RWPE1 (cell line): Measurements from ENCODE around the gene POLG.

Experiments used
- CTCF ChIA-PET: fragments of 350-600 bp; sonication (Branson Sonifier 250); formaldehyde crosslinking; extraction: SDS; loops from one replicate; lab custom pipeline; 2021; lab: Yijun Ruan, JAX
- POLR2A ChIA-PET: fragments of 400-600 bp; formaldehyde crosslinking; extraction: SDS; loops from one replicate; lab custom pipeline; 2020; ENCODE audit warnings: antibody characterized with exemption; ENCODE audit not compliant: low non-redundant PET; lab: Yijun Ruan, JAX
- DNase-seq: peaks from one replicate; pipeline ENCODE4 v3.0.0; 2012; ENCODE audit warnings: low spot score
- H3K27ac ChIP-seq: fragments of 450-650 bp; 2 replicates; pipeline ENCODE4 v1.5.1; 2017
- TF ChIP-seq, protein P1 (sequence below): fragments of 450-650 bp; conservative IDR thresholded peaks from 2 replicates; pipeline ENCODE4 v1.5.1; 2017; ENCODE audit warnings: low read depth, mild to moderate bottlenecking

POLG gene

DNA sequence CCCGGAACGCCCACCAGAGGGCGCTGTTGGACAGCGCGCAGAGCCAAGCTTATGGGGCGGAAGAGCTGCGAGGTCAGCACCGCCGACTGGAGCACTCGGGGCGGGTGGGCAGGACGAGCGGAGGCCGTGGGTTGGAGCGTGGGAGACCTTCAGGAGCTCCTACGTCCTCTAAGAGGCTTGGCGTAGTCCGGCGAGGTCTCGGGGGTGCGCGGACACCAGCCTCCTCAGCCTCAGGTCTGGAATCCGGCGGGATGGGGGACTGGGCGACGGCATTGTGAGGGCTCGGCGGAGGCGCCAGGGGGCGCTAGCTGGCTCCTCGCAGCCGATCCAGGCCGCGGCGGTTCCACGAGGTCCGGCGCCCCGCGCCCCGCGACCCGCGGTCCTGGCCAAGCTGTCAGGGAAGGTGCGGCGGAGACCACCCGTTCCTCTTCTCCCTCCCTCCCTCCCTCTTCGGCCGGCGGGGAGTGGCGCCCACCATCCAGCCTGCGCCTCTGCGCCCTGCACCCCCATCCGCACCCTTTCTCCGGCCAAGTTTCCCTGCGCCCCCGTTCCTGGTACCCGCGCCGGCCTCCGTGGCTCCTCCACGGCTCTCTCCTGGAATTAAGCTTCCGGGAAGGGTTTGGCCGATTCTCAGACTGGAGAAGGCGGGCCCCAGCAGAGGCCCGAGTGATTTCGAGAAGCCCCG, 24.3 kb upstream of the POLG start:
- H3K27ac ChIP-seq: no peak overlapping the region
- ChIA-PET POLR2A (no interaction called here), CTCF (interaction anchor here (0.5 to 4.2 kb wide), 47 partner anchors 9 to 832 kb away, joined by 3 to 84 read pairs (median 6); no protein-coding TSS in a partner anchor)
- TF ChIP-seq, protein P1, sequence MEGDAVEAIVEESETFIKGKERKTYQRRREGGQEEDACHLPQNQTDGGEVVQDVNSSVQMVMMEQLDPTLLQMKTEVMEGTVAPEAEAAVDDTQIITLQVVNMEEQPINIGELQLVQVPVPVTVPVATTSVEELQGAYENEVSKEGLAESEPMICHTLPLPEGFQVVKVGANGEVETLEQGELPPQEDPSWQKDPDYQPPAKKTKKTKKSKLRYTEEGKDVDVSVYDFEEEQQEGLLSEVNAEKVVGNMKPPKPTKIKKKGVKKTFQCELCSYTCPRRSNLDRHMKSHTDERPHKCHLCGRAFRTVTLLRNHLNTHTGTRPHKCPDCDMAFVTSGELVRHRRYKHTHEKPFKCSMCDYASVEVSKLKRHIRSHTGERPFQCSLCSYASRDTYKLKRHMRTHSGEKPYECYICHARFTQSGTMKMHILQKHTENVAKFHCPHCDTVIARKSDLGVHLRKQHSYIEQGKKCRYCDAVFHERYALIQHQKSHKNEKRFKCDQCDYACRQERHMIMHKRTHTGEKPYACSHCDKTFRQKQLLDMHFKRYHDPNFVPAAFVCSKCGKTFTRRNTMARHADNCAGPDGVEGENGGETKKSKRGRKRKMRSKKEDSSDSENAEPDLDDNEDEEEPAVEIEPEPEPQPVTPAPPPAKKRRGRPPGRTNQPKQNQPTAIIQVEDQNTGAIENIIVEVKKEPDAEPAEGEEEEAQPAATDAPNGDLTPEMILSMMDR: peak; percentile 99
- DNase-seq: peak; percentile 84

DNA sequence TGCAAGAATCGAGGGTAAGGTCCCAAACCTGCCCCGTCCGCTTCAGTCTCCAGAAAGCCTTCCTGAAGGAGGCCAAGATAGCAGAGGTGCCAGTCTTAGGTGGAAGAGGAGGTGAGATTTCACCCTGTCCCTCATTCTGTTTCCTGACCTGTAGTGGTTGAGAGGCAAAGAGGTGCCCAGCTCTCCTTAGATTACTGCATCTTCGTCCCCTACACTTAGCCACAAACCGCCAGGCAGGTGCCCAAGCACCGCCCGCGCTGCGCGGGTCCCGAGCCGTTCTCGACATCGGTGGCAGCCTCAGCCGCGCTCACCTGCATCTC, 23.8 kb upstream of the POLG start:
- H3K27ac ChIP-seq: no peak overlapping the region
- ChIA-PET CTCF (interaction anchor here (0.6 to 4.2 kb wide), 38 partner anchors 8 to 159 kb away, joined by 3 to 84 read pairs (median 6); no protein-coding TSS in a partner anchor), POLR2A (no interaction called here)
- peak; percentile 84 for DNase-seq
- TF ChIP-seq, protein P1: no peak

DNA sequence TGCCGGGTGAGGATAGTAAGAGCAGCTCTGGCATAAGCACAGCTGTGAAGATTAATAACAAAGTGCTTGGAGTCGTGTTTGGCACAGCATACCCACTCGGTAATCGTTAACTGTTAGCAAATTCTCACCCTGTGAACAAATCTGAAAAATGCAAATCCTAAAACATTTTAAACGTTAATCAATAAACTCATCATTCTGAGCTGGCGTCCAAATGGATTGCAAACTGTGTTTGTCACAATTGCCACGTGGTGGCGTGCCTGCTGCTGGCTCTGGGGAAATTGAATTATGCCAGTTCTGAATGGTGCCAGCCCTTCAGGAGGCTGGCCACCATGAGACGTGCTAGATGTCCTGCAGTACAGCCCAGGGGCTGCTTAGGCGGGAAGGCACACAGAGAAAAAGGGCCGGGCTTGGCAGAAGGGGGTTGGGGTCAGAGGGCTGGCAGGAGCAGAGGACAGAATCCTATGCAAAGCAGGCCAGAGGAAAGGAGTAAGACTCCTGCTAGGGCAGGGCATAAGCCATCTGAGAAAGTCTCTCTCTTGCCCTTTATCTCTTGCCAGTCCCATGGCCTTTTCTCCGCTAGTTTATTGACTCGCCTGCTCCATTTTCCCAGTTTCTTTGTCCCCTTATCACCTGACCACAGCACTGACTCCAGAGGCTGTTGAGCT, 22.1 kb upstream of the POLG start:
- ChIA-PET POLR2A (no interaction called here), CTCF (interaction anchor here (0.7 to 4.2 kb wide), 14 partner anchors 11 to 410 kb away, joined by 3 to 84 read pairs (median 4); no protein-coding TSS in a partner anchor)

DNA sequence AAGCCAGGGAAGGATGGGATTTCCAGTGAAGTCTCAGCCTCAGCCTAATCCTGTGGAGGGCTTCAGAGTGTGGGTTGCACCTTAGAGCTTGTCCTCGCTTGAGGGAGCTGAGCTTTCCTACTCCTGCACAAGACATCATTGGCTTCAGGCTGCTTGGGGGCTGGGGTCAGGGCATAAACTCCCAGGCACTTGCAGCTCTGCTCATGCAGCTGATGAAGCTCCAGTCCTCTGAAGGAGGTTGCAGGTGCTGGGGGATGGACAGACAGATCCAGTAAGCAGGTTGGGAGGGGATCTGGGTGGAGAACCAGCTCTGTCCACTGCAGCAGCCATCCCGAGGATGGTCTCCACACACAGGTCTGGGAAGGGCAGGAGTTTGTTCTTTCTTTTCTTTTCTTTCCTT, 19.4 kb upstream of the POLG start:
- POLR2A ChIA-PET: no interaction called here
- H3K27ac ChIP-seq: no peak overlapping the region
- TF ChIP-seq, protein P1: no peak
- CTCF ChIA-PET: no interaction called here
- no peak for DNase-seq

More for the DNA sequence above, 22.1 kb upstream of the POLG start:
- DNase-seq: no peak
- H3K27ac ChIP-seq: no peak overlapping the region
- TF ChIP-seq, protein P1: peak; percentile 79

DNA sequence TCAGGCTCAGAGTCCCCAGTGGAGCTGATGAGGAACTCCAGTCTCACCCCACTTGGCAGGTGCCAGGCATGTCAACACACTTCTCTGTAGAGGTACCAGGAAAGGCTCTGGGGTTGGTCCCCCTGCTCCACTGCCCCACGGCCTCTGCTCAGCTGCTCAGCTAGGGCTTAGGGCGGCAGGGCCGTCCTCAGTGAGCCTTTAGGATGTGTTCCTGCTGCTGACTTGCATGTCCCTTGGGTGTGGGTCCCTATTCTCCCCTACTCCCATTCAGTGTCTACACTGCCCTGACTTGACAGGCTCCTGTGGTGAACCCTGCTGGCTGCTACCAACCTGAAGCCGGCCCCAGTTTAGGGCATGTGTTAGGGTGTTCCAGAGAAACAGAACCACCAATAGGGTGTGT, 17.9 kb upstream of the POLG start:
- CTCF ChIA-PET: interaction anchor here (0.6 kb wide), 1 partner anchor 62 kb away, joined by 3 read pairs; no protein-coding TSS in a partner anchor
- H3K27ac ChIP-seq: no peak overlapping the region
- POLR2A ChIA-PET: no interaction called here
- no peak for DNase-seq
- TF ChIP-seq, protein P1: no peak

DNA sequence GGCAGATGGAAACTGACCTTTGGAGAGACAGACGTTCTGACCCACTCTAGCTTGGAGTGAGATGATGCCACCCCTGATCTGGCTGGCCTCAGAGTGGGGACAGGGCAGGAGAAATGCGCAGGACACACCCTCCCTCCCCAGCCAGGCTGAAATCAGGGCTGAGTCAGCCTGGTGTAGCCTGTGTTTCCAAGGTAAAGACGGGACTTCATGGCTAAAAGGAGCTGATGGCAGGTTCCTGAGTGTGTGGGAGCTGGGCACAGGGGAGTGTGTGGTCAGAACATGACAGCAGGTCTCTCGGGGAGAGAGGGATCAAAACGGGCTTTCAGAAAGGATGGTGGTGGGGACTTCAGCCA, 14.6 kb upstream of the POLG start:
- TF ChIP-seq, protein P1: no peak
- CTCF ChIA-PET: interaction anchor here (0.6 to 2.0 kb wide), 3 partner anchors 9 to 94 kb away, joined by 4 to 7 read pairs (median 6); no protein-coding TSS in a partner anchor
- DNase-seq: no peak
- POLR2A ChIA-PET: no interaction called here
- H3K27ac ChIP-seq: no peak overlapping the region
